SK-N-SH (cell line): ENCODE results near the gene CLIC1. TPM values are rescaled to one million over a fixed set of nuclear protein-coding genes. Genes with fewer than 3 reads are reported as not detected.

Experiments used
- CTCF ChIA-PET: fragments of 300-600, 350-600 bp; formaldehyde crosslinking; extraction: SDS; loops from one replicate; lab custom pipeline; 2021; lab: Yijun Ruan, JAX
- POLR2A ChIA-PET: fragments of 350-600 bp; sonication (Branson Sonifier 250); formaldehyde crosslinking; extraction: SDS; loops from one replicate; lab custom pipeline; 2020; ENCODE audit warnings: antibody characterized with exemption, inconsistent platforms; lab: Yijun Ruan, JAX
- DNase-seq: peaks from one replicate; pipeline ENCODE4 v3.0.0; 2012
- H2AFZ ChIP-seq: fragments of 200-600 bp; sonication (generic); 2 replicates; pipeline ENCODE4 v1.8.1; 2016; ENCODE audit warnings: antibody characterized with exemption, mild to moderate bottlenecking, low read depth
- H3F3A ChIP-seq: fragments of 200-600 bp; sonication (generic); replicated peaks from 2 replicates; pipeline ENCODE3; 2016; ENCODE audit warnings: antibody characterized with exemption, mild to moderate bottlenecking; ENCODE audit not compliant: insufficient read depth
- H3K27ac ChIP-seq, 2 experiments: fragments of 200-500 bp in 1 of 2; fragments of 200-600 bp in 1 of 2; sonication (Bioruptor generic) in 1 of 2; sonication (generic), shearing (Covaris generic) in 1 of 2; 2 replicates each; pipeline versions ENCODE4 v1.5.1 to v1.6.1; 2014 to 2016; ENCODE audit warnings: low read depth in 2 of 2, inconsistent platforms in 1 of 2, low read length in 1 of 2, mild to moderate bottlenecking in 1 of 2, mixed read lengths in 1 of 2
- H3K27me3 ChIP-seq: fragments of 200-600 bp; sonication (generic), shearing (Covaris generic); 2 replicates; pipeline ENCODE4 v1.6.1; 2016; ENCODE audit warnings: mixed run types; ENCODE audit not compliant: insufficient read depth
- H3K36me3 ChIP-seq, 2 experiments: fragments of 200-500 bp in 1 of 2; fragments of 200-600 bp in 1 of 2; sonication (Bioruptor generic) in 1 of 2; sonication (generic) in 1 of 2; replicated peaks in 1 of 2; 2 replicates each; pipeline versions ENCODE3 to v1.5.1; 2014 to 2016; ENCODE audit warnings: low read length in 1 of 2, mild to moderate bottlenecking in 1 of 2; ENCODE audit not compliant: insufficient read depth in 2 of 2, control insufficient read depth in 1 of 2
- H3K4me1 ChIP-seq, 2 experiments: fragments of 200-500 bp in 1 of 2; fragments of 200-600 bp in 1 of 2; sonication (Bioruptor generic) in 1 of 2; sonication (generic), shearing (Covaris generic) in 1 of 2; 2 replicates each; pipeline versions ENCODE4 v1.5.1 to v1.6.1; 2014 to 2016; ENCODE audit warnings: low read depth in 1 of 2, low read length in 1 of 2, mixed run types in 1 of 2; ENCODE audit not compliant: insufficient read depth in 2 of 2, control insufficient read depth in 1 of 2
- H3K4me2 ChIP-seq: fragments of 200-600 bp; sonication (generic), shearing (Covaris generic); 2 replicates; pipeline ENCODE4 v1.6.1; 2017; ENCODE audit warnings: mixed run types
- H3K4me3 ChIP-seq, 2 experiments: fragments of 200-500 bp in 1 of 2; fragments of 200-600 bp in 1 of 2; sonication (Bioruptor generic) in 1 of 2; sonication (generic), shearing (Covaris generic) in 1 of 2; 2 replicates each; pipeline versions ENCODE4 v1.5.1 to v1.8.1; 2014 to 2016; ENCODE audit warnings: low read depth in 2 of 2, inconsistent platforms in 1 of 2, low read length in 1 of 2, mild to moderate bottlenecking in 1 of 2, mixed read lengths in 1 of 2, moderate library complexity in 1 of 2
- H3K79me2 ChIP-seq: fragments of 200-600 bp; sonication (generic); 2 replicates; pipeline ENCODE4 v1.8.1; 2017; ENCODE audit warnings: mild to moderate bottlenecking; ENCODE audit not compliant: insufficient read depth
- H3K9ac ChIP-seq: fragments of 200-600 bp; sonication (generic); 2 replicates; pipeline ENCODE4 v1.6.1; 2017; ENCODE audit warnings: mixed run types
- H3K9me2 ChIP-seq: fragments of 200-600 bp; sonication (generic); 2 replicates; pipeline ENCODE4 v1.6.1; 2017; ENCODE audit warnings: mixed run types
- H3K9me3 ChIP-seq: fragments of 200-600 bp; sonication (generic); 2 replicates; pipeline ENCODE4 v1.6.1; 2017; ENCODE audit warnings: mixed run types, mild to moderate bottlenecking, moderate library complexity
- H4K20me1 ChIP-seq: fragments of 200-600 bp; sonication (generic); 2 replicates; pipeline ENCODE4 v1.6.1; 2017; ENCODE audit warnings: mild to moderate bottlenecking, mixed run types; ENCODE audit not compliant: insufficient read depth
- CHD2 ChIP-seq: fragments of 150-350 bp; IDR thresholded peaks from 2 replicates; pipeline ENCODE4 v1.6.1; 2018; ENCODE audit warnings: low read length; ENCODE audit not compliant: partially characterized antibody
- CTCF ChIP-seq: fragments of 200-600 bp; sonication (generic); IDR thresholded peaks from 2 replicates; pipeline ENCODE4 v1.6.1; 2017; ENCODE audit warnings: antibody characterized with exemption, mild to moderate bottlenecking, moderate library complexity
- ELF1 ChIP-seq: IDR thresholded peaks from 2 replicates; pipeline ENCODE4 v1.4.0; 2012
- GABPA ChIP-seq: IDR thresholded peaks from 2 replicates; pipeline ENCODE4 v1.4.0; 2012; ENCODE audit warnings: low read depth, mild to moderate bottlenecking
- GATA2 ChIP-seq: sonication (generic); formaldehyde crosslinking; IDR thresholded peaks from 2 replicates; pipeline ENCODE4 v1.5.0; 2020; ENCODE audit warnings: mild to moderate bottlenecking, missing genetic modification reagents
- MEF2A ChIP-seq: IDR thresholded peaks from 2 replicates; pipeline ENCODE4 v1.4.0; 2012; ENCODE audit warnings: low read depth, borderline replicate concordance
- MXI1 ChIP-seq: IDR thresholded peaks from 2 replicates; pipeline ENCODE4 v1.6.1; 2012; ENCODE audit warnings: mild to moderate bottlenecking, low read depth, low read length, improper control_type of control experiment
- NRF1 ChIP-seq: IDR thresholded peaks from 2 replicates; pipeline ENCODE4 v1.6.1; 2012; ENCODE audit warnings: low read depth, mild to moderate bottlenecking, low read length
- RAD21 ChIP-seq: IDR thresholded peaks from 2 replicates; pipeline ENCODE4 v1.6.1; 2012; ENCODE audit warnings: mild to moderate bottlenecking, low read length
- REST ChIP-seq: IDR thresholded peaks from 2 replicates; pipeline ENCODE4 v1.6.1; 2012; ENCODE audit warnings: mild to moderate bottlenecking, low read depth, low read length, moderate library complexity
- RFX5 ChIP-seq: IDR thresholded peaks from 2 replicates; pipeline ENCODE4 v1.6.1; 2012; ENCODE audit warnings: mild to moderate bottlenecking, improper control_type of control experiment, low read length
- SIN3A ChIP-seq: IDR thresholded peaks from 2 replicates; pipeline ENCODE4 v1.6.1; 2012; ENCODE audit warnings: low read depth, mild to moderate bottlenecking, low read length, moderate library complexity, borderline replicate concordance
- SMC3 ChIP-seq: IDR thresholded peaks from 2 replicates; pipeline ENCODE4 v1.6.1; 2012; ENCODE audit warnings: low read depth, low read length, improper control_type of control experiment
- TAF1 ChIP-seq: IDR thresholded peaks from 2 replicates; pipeline ENCODE4 v1.6.1; 2012; ENCODE audit warnings: low read depth, mild to moderate bottlenecking, low read length, moderate library complexity, borderline replicate concordance
- TEAD4 ChIP-seq: IDR thresholded peaks from 2 replicates; pipeline ENCODE4 v1.4.0; 2012; ENCODE audit warnings: mild to moderate bottlenecking, borderline replicate concordance; ENCODE audit not compliant: insufficient read depth
- USF1 ChIP-seq: IDR thresholded peaks from 2 replicates; pipeline ENCODE4 v1.4.0; 2012; ENCODE audit warnings: low read depth, borderline replicate concordance
- ZBTB33 ChIP-seq: IDR thresholded peaks from 2 replicates; pipeline ENCODE4 v1.4.0; 2012; ENCODE audit warnings: low read depth, borderline replicate concordance
- WGBS: methylation state at CpG from one replicate; pipeline ENCODE4 v1.1.6; 2017; ENCODE audit warnings: low lambda C conversion rate; 5-methylcytosine and 5-hydroxymethylcytosine counted together
- polyA plus RNA-seq, 3 experiments: library from polyadenylated mRNA; depleted of rRNA; stranded (reverse); fragments of >200 nt; gene quantifications; 2 replicates each; pipeline ENCODE4 v1.2.3, GENCODE V29; 2012
- TF ChIP-seq, protein P1 (sequence below): fragments of 150-350 bp; IDR thresholded peaks from 2 replicates; pipeline ENCODE4 v1.6.1; 2017; ENCODE audit warnings: antibody characterized with exemption, low read length, low read depth, borderline replicate concordance

CLIC1 gene
- polyA plus RNA-seq, 1 of the 3 experiments (the other 2 are of a cell fraction) = 520 TPM

GRCh38 chr6:31762878-31763618 is 26.7 kb upstream of the CLIC1 start:
- WGBS = 100% methylated on average over 4 of the region's 8 CpGs
- no peak overlapping the region for H3K4me3 ChIP-seq
- H2AFZ ChIP-seq = no peak overlapping the region
- TF ChIP-seq, protein P1, sequence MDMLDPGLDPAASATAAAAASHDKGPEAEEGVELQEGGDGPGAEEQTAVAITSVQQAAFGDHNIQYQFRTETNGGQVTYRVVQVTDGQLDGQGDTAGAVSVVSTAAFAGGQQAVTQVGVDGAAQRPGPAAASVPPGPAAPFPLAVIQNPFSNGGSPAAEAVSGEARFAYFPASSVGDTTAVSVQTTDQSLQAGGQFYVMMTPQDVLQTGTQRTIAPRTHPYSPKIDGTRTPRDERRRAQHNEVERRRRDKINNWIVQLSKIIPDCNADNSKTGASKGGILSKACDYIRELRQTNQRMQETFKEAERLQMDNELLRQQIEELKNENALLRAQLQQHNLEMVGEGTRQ = no peak
- no peak for TF ChIP-seq NRF1
- no peak for TF ChIP-seq RAD21
- no peaks in the 10 kb centered on the region for H4K20me1 ChIP-seq
- no peak overlapping the region for H3K4me2 ChIP-seq
- H3K9me2 ChIP-seq = no peaks in the 10 kb centered on the region
- H3K36me3 ChIP-seq = no peaks in the 10 kb centered on the region
- no peaks in the 10 kb centered on the region for H3K79me2 ChIP-seq
- no peaks in the 10 kb centered on the region for H3K9me3 ChIP-seq
- ChIA-PET POLR2A (no interaction called here), CTCF (interaction anchor here (1.0 kb wide), 1 partner anchor 28 kb away, joined by 5 read pairs; no protein-coding TSS in a partner anchor)
- no peaks in the 10 kb centered on the region for H3F3A ChIP-seq
- H3K9ac ChIP-seq = no peak overlapping the region
- no peaks in the 10 kb centered on the region for H3K27me3 ChIP-seq
- H3K4me1 ChIP-seq = peaks cover 0 to 8% of the 10 kb centered on the region in 2 experiments; a peak in 1 of 4 replicates
- DNase-seq = no peak
- H3K27ac ChIP-seq = no peak overlapping the region

DNA sequence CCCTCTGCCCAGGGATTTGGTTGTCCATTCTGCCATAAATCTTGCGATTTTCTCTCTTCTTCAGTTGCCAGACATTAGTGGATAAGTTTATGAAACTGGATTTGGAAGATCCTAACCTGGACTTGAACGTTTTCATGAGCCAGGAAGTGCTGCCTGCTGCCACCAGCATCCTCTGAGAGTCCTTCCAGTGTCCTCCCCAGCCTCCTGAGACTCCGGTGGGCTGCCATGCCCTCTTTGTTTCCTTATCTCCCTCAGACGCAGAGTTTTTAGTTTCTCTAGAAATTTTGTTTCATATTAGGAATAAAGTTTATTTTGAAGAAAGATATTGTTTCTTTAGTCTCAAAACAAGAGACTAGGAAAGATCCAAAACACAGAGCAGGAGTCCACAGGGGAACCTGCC is 26.0 kb upstream of the CLIC1 start, which contains the start of gene SAPCD1:
Gene SAPCD1 (plus strand): TSS at position 301 of the 400 bp plus-strand sequence. CDS start 399 bp downstream, outside the sequence.
- Histone ChIP-seq H3K27ac (no peak within 1 kb of the TSS), H3K79me2 (no peaks in the 10 kb centered on the region), H2AFZ (no peak within 1 kb of the TSS), H3K9me3 (no peaks in the 10 kb centered on the region), H3K36me3 (no peaks in the 10 kb centered on the region), H4K20me1 (no peaks in the 10 kb centered on the region), H3K4me3 (no peak within 1 kb of the TSS), H3K9ac (no peak within 1 kb of the TSS), H3F3A (no peaks in the 10 kb centered on the region), H3K9me2 (no peaks in the 10 kb centered on the region), H3K4me2 (no peak within 1 kb of the TSS), H3K4me1 (peaks cover 0 to 8% of the 10 kb centered on the region in 2 experiments; a peak in 1 of 4 replicates), H3K27me3 (no peaks in the 10 kb centered on the region)
- POLR2A ChIA-PET = no interaction called here
- no peak for DNase-seq
- 71% methylated on average over 4 of the region's 4 CpGs for WGBS
- CTCF ChIA-PET = no interaction called here
- no peak for TF ChIP-seq MXI1
- no peak for TF ChIP-seq ELF1
- no peak for TF ChIP-seq TAF1
- no peak for TF ChIP-seq GABPA
- TF ChIP-seq USF1 = no peak
- TF ChIP-seq REST = no peak
- TF ChIP-seq SMC3 = no peak
- no peak for TF ChIP-seq CHD2
- TF ChIP-seq TEAD4 = no peak
- TF ChIP-seq MEF2A = no peak
- TF ChIP-seq GATA2 = no peak
- no peak for TF ChIP-seq SIN3A
- no peak for TF ChIP-seq CTCF
- TF ChIP-seq ZBTB33 = no peak
- no peak for TF ChIP-seq RFX5
